Effector memory CD4-positive, alpha-beta T cell (primary cell): ENCODE results near the gene VPS37B.
A peak's percentile ranks its signal among the peaks of the same experiment; 100 is the strongest.
"Not testable (repeated sequence)": the region's sequence is repeated elsewhere in the genome, so short reads cannot be mapped to it uniquely, and the experiment has no call there.

Experiments
- DNase-seq, 3 donors: peaks; one replicate each; pipeline ENCODE4 v3.0.0-alpha.2; 2020
- H3K27ac ChIP-seq: 2 replicates; pipeline ENCODE4 v1.7.0; 2013; ENCODE audit warnings: mild to moderate bottlenecking, low read length, moderate library complexity; ENCODE audit not compliant: insufficient read depth, poor library complexity, severe bottlenecking
- H3K27me3 ChIP-seq: replicated peaks from 2 replicates; pipeline ENCODE4 v1.7.0; 2013; ENCODE audit warnings: mild to moderate bottlenecking, low read length; ENCODE audit not compliant: insufficient read depth, control insufficient read depth, poor library complexity, severe bottlenecking
- H3K36me3 ChIP-seq: 2 replicates; pipeline ENCODE4 v1.7.0; 2013; ENCODE audit warnings: mild to moderate bottlenecking, low read length, moderate library complexity; ENCODE audit not compliant: control insufficient read depth, insufficient read depth
- H3K4me1 ChIP-seq: 2 replicates; pipeline ENCODE4 v1.7.0; 2013; ENCODE audit warnings: low read length, mild to moderate bottlenecking; ENCODE audit not compliant: control insufficient read depth, insufficient read depth, poor library complexity, severe bottlenecking
- H3K4me3 ChIP-seq: 2 replicates; pipeline ENCODE4 v1.7.0; 2013; ENCODE audit warnings: low read length, low read depth, mild to moderate bottlenecking; ENCODE audit not compliant: insufficient read depth, poor library complexity, severe bottlenecking
- H3K9me3 ChIP-seq: 2 replicates; pipeline ENCODE4 v1.7.0; 2013; ENCODE audit warnings: mild to moderate bottlenecking, low read length, moderate library complexity; ENCODE audit not compliant: control insufficient read depth
- total RNA-seq, 3 donors: gene quantifications; one replicate each; lab custom pipeline; 2026; lab: John Stamatoyannopoulos, UW

Gene VPS37B
- 60.0 to 99.4 (median 81.5) reads per million in 3 donors for total RNA-seq

- Histone ChIP-seq H3K4me1 (peaks cover 30% of the 10 kb centered on the region), H3K9me3 (no peaks in the 10 kb centered on the region), H3K27me3 (no peaks in the 10 kb centered on the region), H3K36me3 (no peaks in the 10 kb centered on the region), H3K27ac (peak within 1 kb of the TSS; percentile 90), H3K4me3 (peak within 1 kb of the TSS; percentile 81)
- DNase-seq: peak; percentile 81 to 89 (median 84)
Measured at GRCh38 chr12:122895704-122896636, at the start of gene VPS37B. Gene VPS37B (minus strand): TSS chr12:122896124. CDS start chr12:122896062, 62 bp downstream.

- peaks cover 6% of the 10 kb centered on the region for H3K4me1 ChIP-seq
- H3K9me3 ChIP-seq: no peaks in the 10 kb centered on the region
- H3K36me3 ChIP-seq: no peaks in the 10 kb centered on the region
- no peak overlapping the region for H3K4me3 ChIP-seq
- no peaks in the 10 kb centered on the region for H3K27me3 ChIP-seq
- H3K27ac ChIP-seq: no peak overlapping the region
- DNase-seq: no peak
Measured at GRCh38 chr12:122944605-122945592, 49.0 kb upstream of the VPS37B start.

GRCh38 chr12:122943196-122943595, 47.3 kb upstream of the VPS37B start:
- H3K4me3 ChIP-seq: no peak overlapping the region
- H3K4me1 ChIP-seq: peaks cover 6% of the 10 kb centered on the region
- H3K27me3 ChIP-seq: no peaks in the 10 kb centered on the region
- H3K27ac ChIP-seq: no peak overlapping the region
- no peaks in the 10 kb centered on the region for H3K9me3 ChIP-seq
- no peaks in the 10 kb centered on the region for H3K36me3 ChIP-seq
- no peak for DNase-seq

- H3K4me1 ChIP-seq: peaks cover 6% of the 10 kb centered on the region
- H3K27me3 ChIP-seq: no peaks in the 10 kb centered on the region
- no peak overlapping the region for H3K27ac ChIP-seq
- no peaks in the 10 kb centered on the region for H3K36me3 ChIP-seq
- no peak for DNase-seq
- H3K4me3 ChIP-seq: no peak overlapping the region
- H3K9me3 ChIP-seq: no peaks in the 10 kb centered on the region
Measured at GRCh38 chr12:122942637-122943036, 46.7 kb upstream of the VPS37B start.

- not testable (repeated sequence) for H3K4me3 ChIP-seq, H3K27ac ChIP-seq
Measured at GRCh38 chr12:122941351-122941750, 45.4 kb upstream of the VPS37B start.

GRCh38 chr12:122939125-122939524, 43.2 kb upstream of the VPS37B start:
- DNase-seq: no peak
- Histone ChIP-seq H3K27ac (no peak overlapping the region), H3K9me3 (no peaks in the 10 kb centered on the region), H3K36me3 (no peaks in the 10 kb centered on the region), H3K4me1 (no peaks in the 10 kb centered on the region), H3K4me3 (no peak overlapping the region), H3K27me3 (no peaks in the 10 kb centered on the region)

More at GRCh38 chr12:122941351-122941750, 45.4 kb upstream of the VPS37B start:
- not testable (repeated sequence) for DNase-seq, H3K9me3 ChIP-seq, H3K27me3 ChIP-seq, H3K4me1 ChIP-seq, H3K36me3 ChIP-seq

GRCh38 chr12:122937622-122938091, 41.7 kb upstream of the VPS37B start:
- Histone ChIP-seq H3K9me3 (no peaks in the 10 kb centered on the region), H3K27me3 (no peaks in the 10 kb centered on the region), H3K4me1 (no peaks in the 10 kb centered on the region), H3K27ac (no peak overlapping the region), H3K36me3 (no peaks in the 10 kb centered on the region), H3K4me3 (no peak overlapping the region)
- DNase-seq: no peak

- DNase-seq: no peak
- no peak overlapping the region for H3K4me3 ChIP-seq
- no peak overlapping the region for H3K27ac ChIP-seq
Measured at GRCh38 chr12:122935318-122935717, 39.4 kb upstream of the VPS37B start.

GRCh38 chr12:122934722-122935121, 38.8 kb upstream of the VPS37B start:
- Histone ChIP-seq H3K27ac (no peak overlapping the region), H3K9me3 (no peaks in the 10 kb centered on the region), H3K4me1 (no peaks in the 10 kb centered on the region), H3K4me3 (no peak overlapping the region), H3K27me3 (no peaks in the 10 kb centered on the region), H3K36me3 (no peaks in the 10 kb centered on the region)
- DNase-seq: no peak

More at GRCh38 chr12:122935318-122935717, 39.4 kb upstream of the VPS37B start:
- H3K9me3 ChIP-seq: no peaks in the 10 kb centered on the region
- no peaks in the 10 kb centered on the region for H3K27me3 ChIP-seq
- no peaks in the 10 kb centered on the region for H3K36me3 ChIP-seq
- H3K4me1 ChIP-seq: no peaks in the 10 kb centered on the region
